Neural progenitor cell (in vitro differentiated cells): Measurements from ENCODE around the gene CIDEC.

Source experiments
- EZH2phosphoT487 ChIP-seq: fragments of 200-600 bp; sonication (generic); IDR thresholded peaks from 2 replicates; pipeline ENCODE4 v1.6.1; 2017; ENCODE audit warnings: antibody characterized with exemption
- TF ChIP-seq, protein P1 (sequence below): fragments of 200-600 bp; sonication (generic); IDR thresholded peaks from 2 replicates; pipeline ENCODE4 v1.5.1; 2017; ENCODE audit warnings: antibody characterized with exemption, mild to moderate bottlenecking

- TF ChIP-seq, protein P1, sequence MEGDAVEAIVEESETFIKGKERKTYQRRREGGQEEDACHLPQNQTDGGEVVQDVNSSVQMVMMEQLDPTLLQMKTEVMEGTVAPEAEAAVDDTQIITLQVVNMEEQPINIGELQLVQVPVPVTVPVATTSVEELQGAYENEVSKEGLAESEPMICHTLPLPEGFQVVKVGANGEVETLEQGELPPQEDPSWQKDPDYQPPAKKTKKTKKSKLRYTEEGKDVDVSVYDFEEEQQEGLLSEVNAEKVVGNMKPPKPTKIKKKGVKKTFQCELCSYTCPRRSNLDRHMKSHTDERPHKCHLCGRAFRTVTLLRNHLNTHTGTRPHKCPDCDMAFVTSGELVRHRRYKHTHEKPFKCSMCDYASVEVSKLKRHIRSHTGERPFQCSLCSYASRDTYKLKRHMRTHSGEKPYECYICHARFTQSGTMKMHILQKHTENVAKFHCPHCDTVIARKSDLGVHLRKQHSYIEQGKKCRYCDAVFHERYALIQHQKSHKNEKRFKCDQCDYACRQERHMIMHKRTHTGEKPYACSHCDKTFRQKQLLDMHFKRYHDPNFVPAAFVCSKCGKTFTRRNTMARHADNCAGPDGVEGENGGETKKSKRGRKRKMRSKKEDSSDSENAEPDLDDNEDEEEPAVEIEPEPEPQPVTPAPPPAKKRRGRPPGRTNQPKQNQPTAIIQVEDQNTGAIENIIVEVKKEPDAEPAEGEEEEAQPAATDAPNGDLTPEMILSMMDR: no peak
- TF ChIP-seq EZH2phosphoT487: no peak
These were observed 9.1 kb downstream of the CIDEC start for GRCh38 chr3:9870978-9871377.
